HG03095 (cell line): ENCODE measurements around the gene SLC6A4.
"Not testable (repeated sequence)": the region's sequence is repeated elsewhere in the genome, so short reads cannot be mapped to it uniquely, and the experiment has no call there.

Source experiments
- ATAC-seq: cut with Tn5 transposase; IDR thresholded peaks from one replicate; pipeline ENCODE4 v1.9.1; 2021; ENCODE audit warnings: moderate library complexity; ENCODE audit not compliant: unreplicated experiment

SLC6A4 gene

DNA sequence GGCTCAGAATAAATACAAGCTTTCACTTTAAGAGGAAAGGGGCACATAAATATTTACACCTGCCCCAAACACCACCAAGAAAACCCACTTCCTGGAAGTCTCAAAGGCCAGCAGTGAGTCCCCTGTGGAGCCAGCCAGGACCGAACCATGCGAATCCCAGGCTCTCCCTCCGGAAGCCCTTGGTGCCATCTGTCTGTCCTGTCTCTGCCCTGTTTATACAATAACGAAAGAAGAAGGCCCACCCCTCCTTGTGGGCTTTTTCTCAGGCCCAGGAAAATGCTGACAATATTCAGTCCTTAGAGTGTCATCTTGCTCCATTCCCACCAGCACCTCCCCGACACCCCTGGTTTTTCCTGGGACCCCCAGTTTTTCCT lies 3.6 kb upstream of the SLC6A4 start:
- ATAC-seq, result no peak

DNA sequence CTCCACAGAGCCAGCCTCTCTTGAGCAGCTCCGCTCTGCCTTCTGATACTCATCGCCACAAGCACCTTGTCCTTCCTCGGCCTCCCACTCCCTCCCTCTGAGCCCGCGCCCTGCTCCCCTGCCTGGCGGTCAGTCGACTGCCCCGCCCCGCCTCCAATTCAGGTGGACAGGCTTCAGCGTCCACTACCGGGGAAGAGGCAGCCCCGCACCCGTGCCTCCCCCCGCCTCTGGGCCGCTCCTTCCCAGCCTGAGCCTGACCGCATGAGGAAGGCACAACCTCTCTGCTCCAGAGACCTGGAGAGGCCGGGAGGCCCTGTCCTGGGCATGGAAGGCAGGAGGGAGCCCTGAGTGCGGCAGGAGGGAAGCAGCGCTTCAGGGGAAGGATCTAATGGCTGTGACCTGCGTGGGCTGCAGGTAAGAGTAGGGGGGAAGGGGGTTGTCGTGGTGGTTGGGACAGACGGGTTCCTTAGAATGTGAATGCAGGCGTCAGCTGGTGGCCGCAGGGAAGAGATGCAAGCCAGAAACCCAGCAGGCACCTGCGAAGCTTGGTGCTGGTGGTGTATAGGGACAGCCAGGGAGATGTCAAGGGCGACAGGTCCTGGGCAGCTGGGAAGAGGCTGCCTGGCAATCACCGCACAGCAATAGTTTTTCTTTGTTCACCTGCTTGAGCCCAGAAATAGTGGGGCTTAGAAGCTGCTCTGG lies 3.0 kb upstream of the SLC6A4 start:
- ATAC-seq, result no peak

DNA sequence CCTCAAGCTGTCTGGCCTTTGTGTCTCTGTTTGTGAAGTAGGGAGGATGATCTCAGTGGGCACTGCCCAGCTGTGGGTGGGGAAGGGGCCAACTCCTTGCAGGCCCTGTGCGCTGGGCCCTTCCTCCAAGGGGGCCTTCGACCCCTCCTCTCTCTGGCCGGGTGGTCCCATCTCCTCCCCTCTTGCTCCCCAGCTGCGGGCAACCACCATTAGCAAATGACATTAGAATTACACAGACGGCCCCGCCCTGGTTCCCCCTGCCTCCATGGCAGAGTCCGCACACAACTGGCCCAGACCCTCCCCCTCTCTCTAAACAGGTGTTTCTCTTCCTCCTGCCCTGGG lies 2.5 kb upstream of the SLC6A4 start:
- no peak for ATAC-seq

DNA sequence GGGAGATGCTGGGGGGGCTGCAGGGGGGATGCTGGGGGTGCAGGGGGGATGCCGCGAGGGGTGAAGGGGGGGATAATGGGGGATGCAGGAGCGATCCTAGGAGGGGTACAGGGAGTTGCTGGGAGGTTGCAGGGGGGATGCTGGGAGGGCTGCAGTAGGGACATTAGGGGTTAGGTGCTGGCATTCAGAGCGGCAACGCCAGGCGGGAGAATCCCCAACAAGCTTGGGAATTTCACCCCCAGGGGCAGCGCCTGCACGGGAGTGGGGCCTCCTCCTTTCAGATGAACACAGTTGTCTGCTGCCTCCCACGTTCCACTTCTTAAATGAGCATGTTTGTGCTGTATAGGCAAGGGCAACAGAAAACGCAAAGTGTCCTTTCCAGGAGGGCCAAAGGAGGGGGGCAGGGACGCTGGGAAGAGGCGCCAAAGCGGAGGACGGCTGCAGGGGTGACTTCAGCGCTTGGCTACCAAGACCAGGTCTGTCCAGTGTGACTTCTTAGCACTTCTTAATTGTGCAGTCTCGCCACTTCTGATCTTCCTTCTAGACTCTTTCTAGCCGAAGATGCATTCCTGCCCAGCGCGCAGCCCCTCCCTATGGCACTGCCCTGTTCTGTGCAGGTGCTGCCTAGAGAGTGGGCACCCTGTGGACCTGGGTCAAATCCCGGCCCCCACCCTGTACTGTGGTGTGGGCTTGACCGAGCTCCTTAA lies 2.0 kb upstream of the SLC6A4 start:
- ATAC-seq, result no peak

DNA sequence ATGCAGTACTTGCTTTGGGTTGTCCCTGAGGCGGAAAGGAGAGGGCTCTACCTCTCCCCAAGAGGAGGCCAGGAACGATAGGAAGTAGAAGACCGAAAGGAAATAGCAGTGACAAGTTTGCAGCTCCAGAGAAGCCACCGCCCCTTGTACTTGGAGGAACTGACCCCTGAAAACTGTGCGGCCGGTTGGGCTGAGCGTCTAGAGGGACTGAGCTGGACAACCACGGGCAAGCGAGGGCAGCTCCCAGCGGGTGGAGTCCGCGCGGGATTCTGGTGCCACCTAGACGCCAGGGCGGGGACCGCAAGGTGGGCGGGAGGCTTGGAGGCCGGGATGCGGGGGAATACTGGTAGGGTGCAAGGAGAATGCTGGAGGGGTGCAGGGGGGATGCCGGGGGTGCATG lies 1.3 kb upstream of the SLC6A4 start:
- ATAC-seq, result no peak

DNA sequence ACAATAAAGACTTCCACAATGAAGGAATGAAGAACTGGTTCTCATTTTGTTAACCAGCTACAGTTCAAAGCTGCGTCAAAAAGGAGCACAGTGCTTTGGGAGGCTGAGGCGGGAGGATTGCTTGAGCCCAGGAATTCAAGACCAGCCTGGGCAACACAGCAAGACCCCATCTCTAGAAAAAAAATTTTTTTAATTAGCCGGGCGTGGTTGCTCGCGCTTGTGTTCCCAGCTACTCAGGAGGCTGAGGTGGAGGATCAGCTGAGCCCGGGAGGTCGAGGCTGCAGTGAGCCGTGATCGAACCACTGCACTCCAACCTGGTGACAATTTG lies 764 bp upstream of the SLC6A4 start:
- no peak for ATAC-seq

DNA sequence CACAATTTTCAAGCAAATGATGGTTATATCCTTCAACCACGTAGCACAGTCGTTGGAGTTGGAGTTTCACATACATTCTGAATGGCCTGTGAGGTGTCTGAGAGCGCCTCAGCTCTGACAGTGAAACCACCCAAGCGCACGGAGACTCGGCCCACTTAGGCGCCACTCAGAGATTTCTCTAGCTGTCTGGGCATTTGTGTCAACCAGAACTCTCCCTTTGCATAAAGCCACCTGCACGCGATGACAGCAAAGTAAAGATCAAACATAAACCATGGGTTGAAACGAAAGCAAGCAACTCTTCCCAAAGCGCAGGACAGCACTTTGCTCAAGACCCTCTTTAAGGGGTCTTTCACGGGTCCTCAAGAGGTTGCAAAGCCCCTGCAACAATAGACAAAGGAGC lies 533 bp downstream of the SLC6A4 start:
- ATAC-seq, result no peak

DNA sequence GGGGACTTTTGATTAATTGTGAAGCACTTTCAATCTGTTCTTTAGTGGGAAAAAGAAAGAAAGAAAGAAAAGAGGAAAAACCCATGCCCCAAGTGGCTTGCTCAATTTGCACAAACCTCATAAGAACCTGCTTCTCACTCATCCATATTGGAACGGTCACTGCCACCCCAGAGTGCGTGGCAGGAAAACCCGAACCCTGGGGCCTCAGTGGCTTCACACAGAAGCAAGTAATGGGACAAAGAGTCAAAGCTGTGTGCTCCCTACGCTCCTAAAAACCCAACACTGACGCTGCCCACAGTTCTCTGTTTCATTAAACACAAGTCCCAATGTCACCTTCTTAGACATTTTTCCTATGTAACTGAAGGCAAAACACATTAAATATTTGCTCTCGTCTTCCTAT lies 1.2 kb downstream of the SLC6A4 start:
- no peak for ATAC-seq

DNA sequence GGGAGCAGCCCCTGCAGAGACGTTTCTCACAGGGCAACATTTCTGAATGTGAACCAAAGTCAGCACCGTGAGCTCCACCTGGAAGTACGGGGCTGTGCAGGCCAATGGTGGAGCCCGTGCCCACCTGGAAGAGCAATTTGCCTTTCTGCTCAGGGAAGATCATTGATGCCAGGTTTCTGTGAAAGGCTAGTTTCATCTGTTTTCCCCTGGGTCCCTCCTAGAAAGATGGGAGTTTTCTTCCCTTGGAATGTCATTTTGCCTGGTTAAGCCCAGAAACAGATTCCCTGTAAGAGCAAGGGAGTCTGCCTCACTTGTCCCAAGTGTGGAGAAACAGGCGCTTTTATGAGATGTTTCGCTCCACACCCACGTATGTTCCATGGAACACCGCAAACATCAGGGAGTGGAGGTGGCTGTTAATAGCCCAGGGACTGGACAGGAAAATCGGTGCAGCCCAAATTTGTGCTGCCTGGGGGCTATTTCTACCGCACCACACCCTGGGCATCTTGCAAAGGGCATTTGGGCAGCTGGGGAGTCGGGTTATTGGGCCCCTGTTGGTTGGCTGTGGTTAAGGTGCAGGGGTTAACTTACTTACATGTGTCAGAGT lies 2.6 kb downstream of the SLC6A4 start:
- ATAC-seq, result no peak

DNA sequence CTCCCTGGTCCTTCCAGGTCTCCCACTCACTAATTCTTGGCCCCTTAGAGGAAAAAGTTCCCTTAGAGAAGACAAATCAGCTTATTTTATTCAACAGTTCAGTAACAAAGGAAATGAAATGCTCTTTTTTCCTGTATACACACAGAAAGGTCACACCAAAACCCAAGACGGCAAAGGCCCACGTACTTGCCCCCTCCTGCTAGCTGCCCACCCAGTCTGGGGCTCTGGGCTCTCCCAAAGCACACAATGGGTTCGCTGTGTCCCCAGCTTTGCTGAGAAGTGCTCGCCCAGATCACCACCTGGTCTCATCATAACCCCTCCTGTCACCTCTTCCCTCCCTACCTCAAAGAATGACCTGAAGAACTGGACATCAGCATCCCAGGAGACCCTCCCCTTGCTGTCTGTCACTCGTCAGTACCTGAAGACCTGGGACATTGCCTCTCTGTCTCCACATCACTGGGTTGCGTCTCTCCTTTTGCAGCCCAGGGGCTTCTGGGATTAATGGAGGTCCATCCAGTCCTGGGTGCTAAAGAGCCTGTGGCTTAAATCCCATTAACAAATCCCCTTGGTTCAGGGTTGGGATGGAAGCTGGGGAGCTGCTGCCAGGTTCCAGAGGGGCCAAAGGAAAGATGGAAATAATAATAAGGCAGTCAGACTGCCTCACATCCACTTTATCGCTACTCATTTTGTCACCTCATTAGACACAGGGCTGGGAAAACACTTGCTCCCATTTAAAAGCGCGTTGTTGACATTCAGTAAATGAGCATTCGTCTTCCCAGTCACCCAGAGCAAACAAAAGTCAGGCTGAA lies 3.3 kb downstream of the SLC6A4 start:
- ATAC-seq, result no peak

DNA sequence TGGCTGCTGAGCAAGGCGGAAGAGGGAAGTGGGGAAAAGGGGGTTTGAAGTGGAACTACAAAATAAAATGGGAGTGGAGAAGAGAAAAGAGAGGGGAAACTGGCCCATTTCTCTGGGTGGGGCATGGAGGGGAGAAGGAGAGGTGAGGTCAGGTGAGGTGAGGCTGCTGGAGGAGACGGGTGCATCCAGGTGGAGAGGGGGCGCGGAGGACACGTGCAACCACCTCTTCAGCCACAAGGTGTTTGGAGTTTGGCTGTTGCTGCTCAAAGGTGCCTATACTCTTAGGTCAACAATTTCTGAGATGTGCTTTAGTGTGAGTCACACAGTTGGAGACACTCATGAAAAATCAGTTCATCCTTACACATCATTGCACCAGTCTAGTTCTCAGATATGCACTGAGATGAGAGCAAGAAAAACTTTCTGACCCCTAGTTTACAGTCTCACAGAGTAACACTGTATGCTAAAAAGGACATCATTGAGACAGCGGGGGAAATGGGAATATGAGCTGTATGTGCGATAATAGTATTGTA lies 4.8 kb downstream of the SLC6A4 start:
- no peak for ATAC-seq

DNA sequence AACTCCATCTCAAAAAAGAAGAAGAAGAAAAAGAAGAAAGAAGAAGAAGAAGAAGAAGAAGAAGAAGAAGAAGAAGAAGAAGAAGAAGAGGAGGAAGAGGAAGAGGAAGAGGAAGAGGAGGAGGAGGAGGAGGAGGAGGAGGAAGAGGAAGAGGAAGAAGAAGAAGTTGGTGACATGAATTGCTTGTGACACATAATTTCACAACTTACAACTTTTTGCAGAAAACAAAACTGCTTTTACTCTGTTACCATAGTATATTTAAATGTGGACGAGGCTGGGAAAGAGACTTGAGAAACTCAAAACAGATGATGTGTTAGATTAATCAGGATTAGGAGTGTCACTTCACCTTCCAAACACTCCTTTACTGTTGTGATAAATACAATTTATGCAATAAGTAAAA lies 5.5 kb downstream of the SLC6A4 start:
- ATAC-seq, result not testable (repeated sequence)

DNA sequence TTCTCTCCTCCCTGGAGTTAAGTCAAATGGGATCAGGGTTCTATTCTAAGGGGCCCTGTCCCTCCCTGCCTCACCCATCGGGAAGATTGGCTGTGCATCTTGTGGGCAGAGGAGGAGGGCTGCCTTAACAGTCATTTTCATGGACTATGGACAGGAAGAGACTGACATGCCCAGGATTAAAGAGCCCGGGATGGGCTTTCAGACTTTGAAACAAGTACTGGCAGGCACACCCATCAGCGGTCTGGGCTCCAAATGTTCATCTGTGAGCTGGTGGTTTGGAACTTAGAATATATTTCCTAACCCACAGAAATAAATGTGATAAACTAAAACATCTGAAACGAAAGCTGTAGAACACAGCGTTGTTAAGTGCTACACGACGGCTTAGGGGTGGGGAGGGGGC lies 6.5 kb downstream of the SLC6A4 start:
- ATAC-seq, result no peak

DNA sequence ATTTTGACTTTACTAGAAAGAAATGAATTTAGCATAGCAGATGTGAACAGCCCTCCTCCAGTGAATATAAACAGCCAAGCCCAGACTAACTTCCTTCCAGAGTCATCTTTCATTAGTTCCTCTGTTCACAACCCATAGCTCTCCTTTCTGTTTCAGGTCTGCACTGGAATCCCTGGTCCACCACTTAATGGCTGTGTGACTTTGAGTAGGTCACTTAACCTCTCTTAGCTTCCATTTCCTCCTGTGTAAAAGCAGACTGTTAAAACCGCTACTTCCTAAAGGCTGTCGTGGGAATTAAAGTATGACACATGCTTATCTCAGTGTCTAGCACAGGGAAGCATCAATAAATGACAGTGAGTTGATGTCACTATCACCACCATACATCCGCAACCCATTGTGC lies 7.5 kb downstream of the SLC6A4 start:
- ATAC-seq, result no peak

DNA sequence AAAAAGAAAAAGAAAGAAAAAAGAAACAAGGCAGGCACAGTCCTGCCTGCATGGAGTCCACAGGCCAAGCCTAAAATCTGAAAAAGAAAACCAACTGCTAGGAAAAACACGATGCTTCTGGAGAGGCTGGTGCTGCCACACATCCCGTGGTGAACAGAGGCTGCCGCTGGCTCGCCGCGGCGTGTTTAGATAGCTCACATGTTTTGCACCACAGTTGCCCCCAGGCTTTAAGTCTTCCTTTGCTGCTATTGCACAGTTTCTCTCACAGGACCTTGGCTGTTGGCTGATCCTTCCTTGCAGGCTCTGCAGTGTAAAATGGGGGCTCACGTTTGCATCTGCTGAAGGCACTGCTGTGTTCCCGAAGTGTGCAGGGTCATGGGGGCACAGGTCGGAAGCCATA lies 8.6 kb downstream of the SLC6A4 start:
- no peak for ATAC-seq

DNA sequence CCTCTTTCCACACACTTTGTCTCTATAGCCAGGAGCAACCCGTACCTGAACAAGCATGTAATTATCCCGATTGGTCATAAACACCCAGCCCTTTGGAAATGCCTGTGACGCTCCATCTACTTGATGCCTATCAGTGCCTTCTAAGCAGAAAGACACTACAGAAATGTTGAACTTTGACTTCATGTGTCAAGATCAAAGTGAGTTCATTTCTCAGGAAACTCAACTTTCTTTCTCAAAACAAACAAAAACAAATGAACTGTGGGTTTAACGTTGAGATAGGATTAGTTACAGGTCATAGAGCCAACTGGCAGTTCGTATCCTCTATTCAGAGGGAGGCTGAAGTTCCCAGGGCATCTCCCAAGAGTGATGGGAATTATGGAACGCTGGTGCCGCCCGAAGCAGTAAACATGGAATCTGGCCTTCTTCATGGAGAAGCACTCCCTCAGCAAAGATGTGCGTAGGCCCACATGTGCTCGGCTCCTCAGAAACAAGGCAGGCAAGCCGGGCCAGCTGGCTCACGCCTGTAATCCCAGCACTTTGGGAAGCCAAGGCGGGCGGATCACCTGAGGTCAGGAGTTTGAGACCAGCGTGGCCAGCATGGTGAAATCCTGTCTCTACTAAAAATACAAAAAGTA lies 9.5 kb downstream of the SLC6A4 start:
- no peak for ATAC-seq

DNA sequence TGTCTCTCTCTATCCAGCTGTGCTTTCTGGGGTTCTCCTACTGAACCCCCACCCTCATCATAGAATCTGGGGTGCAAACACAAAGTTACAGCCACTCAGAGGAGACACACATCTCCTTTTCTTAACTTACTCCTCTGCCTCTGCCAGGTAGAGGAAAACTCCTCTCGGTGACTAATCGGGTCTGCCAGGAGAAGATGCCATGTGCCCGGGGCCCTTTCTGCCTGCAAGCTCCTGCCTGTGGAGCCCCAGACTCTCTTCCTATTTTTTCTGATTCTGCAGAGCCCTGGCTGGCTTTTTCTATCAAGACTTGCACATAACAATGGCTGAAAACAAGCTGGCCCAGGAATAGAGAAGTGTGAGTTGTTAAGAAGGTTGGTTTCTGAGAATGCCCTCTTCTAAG lies 10.4 kb downstream of the SLC6A4 start:
- no peak for ATAC-seq

DNA sequence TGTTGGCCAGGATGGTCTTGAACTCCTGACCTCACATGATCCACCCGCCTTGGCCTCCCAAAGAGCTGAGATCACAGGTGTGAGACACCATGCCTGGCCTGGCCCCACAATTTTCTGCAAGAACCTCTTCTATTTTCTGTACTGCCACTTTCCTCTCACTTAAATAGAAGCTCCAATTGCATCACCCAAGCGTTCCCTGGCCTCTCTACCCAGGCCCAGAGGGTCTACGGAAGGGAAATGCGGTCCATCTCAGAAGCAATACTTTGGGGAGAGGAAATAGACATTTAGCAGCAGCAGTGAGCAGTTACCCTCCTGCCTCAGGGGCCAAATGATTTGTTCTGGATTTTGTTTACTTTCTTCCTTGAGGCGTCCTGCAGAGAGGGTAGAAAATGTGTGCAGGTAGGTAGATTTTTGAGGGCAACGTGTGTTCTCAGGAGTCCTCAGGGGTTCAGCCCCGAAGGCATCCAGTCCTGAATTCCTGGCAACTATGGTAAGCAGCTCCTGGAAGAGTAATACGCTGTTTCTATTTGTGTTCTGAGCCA lies 11.0 kb downstream of the SLC6A4 start:
- no peak for ATAC-seq

DNA sequence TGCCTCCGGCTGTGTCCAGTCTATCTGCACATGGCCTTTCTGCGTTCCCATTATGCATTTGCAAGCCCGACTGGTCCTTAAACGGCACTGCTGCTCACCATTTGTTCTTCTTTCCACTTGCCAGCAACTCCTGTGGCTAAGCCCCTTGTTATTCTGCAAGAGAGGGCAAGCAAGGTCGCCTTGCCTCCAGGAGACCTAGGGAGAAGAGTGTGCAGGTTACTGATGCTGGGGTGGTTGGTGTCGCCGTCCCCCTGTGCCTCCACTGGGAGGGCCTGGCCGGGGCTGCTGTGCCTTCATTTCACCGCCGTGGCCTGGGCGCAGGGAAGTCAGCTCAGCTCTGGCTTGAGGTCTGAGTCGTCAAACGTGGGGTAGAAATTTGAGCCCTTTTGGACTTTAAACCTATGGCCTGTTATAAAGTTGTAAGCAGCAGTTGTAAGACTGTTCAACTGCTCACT lies 12.7 kb downstream of the SLC6A4 start:
- no peak for ATAC-seq

DNA sequence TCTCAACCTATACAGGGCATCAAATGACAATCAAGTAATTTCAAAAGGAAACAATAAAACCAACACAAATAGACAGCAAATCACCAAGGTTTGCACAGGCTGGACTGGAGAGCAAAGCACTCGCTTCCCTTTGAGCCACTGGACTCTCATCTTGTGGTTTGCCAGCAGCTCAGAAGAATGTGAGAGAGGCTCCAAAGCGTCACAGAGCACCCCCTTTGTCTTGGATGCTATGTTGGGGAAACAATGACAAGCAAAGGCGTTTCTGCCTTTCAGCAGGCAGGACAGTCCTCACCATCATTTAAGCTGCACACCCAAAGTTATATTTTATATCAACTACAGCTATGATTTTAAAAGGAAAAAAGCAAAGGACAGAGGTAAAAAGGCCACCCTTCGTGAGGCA lies 13.2 kb downstream of the SLC6A4 start:
- no peak for ATAC-seq

DNA sequence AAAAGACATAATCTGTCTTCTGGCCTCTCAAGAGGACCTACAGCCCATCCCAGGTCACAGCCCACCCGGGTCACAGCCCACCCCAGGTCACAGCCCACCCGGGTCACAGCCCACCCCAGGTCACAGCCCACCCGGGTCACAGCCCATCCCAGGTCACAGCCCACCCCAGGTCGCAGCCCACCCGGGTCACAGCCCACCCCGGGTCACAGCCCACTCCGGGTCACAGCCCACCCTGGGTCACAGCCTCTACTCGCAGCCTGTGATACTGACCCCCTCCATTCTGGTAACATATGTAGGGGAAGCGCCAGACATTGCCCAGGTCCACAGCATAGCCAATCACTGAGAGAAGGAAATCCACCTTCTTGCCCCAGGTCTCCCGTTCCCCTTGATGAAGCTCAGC lies 14.2 kb downstream of the SLC6A4 start:
- ATAC-seq, result no peak
